A549 (cell line): ENCODE measurements around the gene KCNQ2. TPM values are rescaled to one million over a fixed set of nuclear protein-coding genes. Genes with fewer than 3 reads are reported as not detected.

Experiments
- ATAC-seq, 2 experiments: fragments of 200-7000 bp in 1 of 2; fragments of >200 bp in 1 of 2; cut with Nextera tagmentation in 1 of 2; cut with Tn5 transposase in 1 of 2; 3 replicates each; pipeline versions ENCODE4 v1.8.0 to v1.9.1; 2018 to 2020; ENCODE audit warnings: mild to moderate bottlenecking in 1 of 2, moderate library complexity in 1 of 2
- CTCF ChIA-PET: fragments of 300-600 bp; sonication (Branson Sonifier 250); formaldehyde crosslinking; extraction: SDS; loops from one replicate; lab custom pipeline; 2021; ENCODE audit warnings: antibody characterized with exemption, inconsistent platforms; lab: Yijun Ruan, JAX
- POLR2A ChIA-PET: fragments of 350-600 bp; formaldehyde crosslinking; extraction: SDS; loops from one replicate; lab custom pipeline; 2021; ENCODE audit warnings: antibody characterized with exemption, inconsistent platforms; lab: Yijun Ruan, JAX
- DNase-seq, 2 experiments: peaks; one replicate each; pipeline versions ENCODE4 v3.0.0 to v3.0.0-alpha.2; 2011 to 2016; ENCODE audit warnings: low read depth in 1 of 2, low spot score in 1 of 2
- FAIRE-seq: peaks from 2 replicates; lab custom pipeline; 2011; peaks lifted over from hg19 to GRCh38; lab: Jason Lieb, UNC
- H3K27ac ChIP-seq, 2 experiments: fragments of >200 bp; sonication (Bioruptor Twin); formaldehyde crosslinking; 3 replicates each; pipeline ENCODE4 v1.5.1; 2016 to 2017
- H3K4me1 ChIP-seq: fragments of >200 bp; sonication (Bioruptor Twin); formaldehyde crosslinking; 3 replicates; pipeline ENCODE4 v1.6.1; 2016
- H3K4me2 ChIP-seq: fragments of >200 bp; sonication (Bioruptor Twin); formaldehyde crosslinking; 3 replicates; pipeline ENCODE4 v1.6.1; 2016
- H3K4me3 ChIP-seq: fragments of >200 bp; sonication (Bioruptor Twin); formaldehyde crosslinking; 3 replicates; pipeline ENCODE4 v1.5.1; 2016
- H3K9me3 ChIP-seq: fragments of >200 bp; sonication (Bioruptor Twin); formaldehyde crosslinking; 3 replicates; pipeline ENCODE4 v1.6.1; 2016
- CBX2 ChIP-seq: fragments of 200-600 bp; sonication (generic); IDR thresholded peaks from 2 replicates; pipeline ENCODE4 v1.6.1; 2016; ENCODE audit warnings: low read depth, mild to moderate bottlenecking, borderline replicate concordance
- CHD4 ChIP-seq: fragments of 200-600 bp; sonication (generic); IDR thresholded peaks from 2 replicates; pipeline ENCODE4 v1.6.1; 2016; ENCODE audit warnings: antibody characterized with exemption, mild to moderate bottlenecking, borderline replicate concordance
- ESRRA ChIP-seq: fragments of 150-350 bp; IDR thresholded peaks from 2 replicates; pipeline ENCODE4 v1.6.1; 2014; ENCODE audit warnings: mild to moderate bottlenecking, low read length, borderline replicate concordance
- FOSB ChIP-seq: fragments of 250-450 bp; sonication (Bioruptor Pico); IDR thresholded peaks from 2 replicates; pipeline ENCODE4 v1.5.0; 2020; ENCODE audit warnings: mild to moderate bottlenecking, moderate library complexity
- HDAC2 ChIP-seq: fragments of 200-600 bp; sonication (generic); IDR thresholded peaks from 2 replicates; pipeline ENCODE4 v1.6.1; 2016
- HEYL ChIP-seq: fragments of 250-450 bp; sonication (Bioruptor Pico); IDR thresholded peaks from 2 replicates; pipeline ENCODE4 v1.8.0; 2021; ENCODE audit warnings: mild to moderate bottlenecking, moderate library complexity
- MAZ ChIP-seq: fragments of 150-350 bp; IDR thresholded peaks from 2 replicates; pipeline ENCODE4 v1.6.1; 2014; ENCODE audit warnings: antibody characterized with exemption, low read depth, low read length, borderline replicate concordance
- RAD21 ChIP-seq, 2 experiments: fragments of >200 bp in 1 of 2; sonication (Bioruptor Twin) in 1 of 2; formaldehyde crosslinking in 1 of 2; IDR thresholded peaks in 1 of 2; conservative IDR thresholded peaks in 1 of 2; 2 replicates in 1 of 2; 3 replicates in 1 of 2; pipeline ENCODE4 v1.6.1; 2012 to 2018; ENCODE audit warnings: inconsistent platforms in 1 of 2
- RFX5 ChIP-seq: fragments of 450-650 bp; IDR thresholded peaks from 2 replicates; pipeline ENCODE4 v1.7.1; 2014; ENCODE audit warnings: antibody characterized with exemption, mild to moderate bottlenecking, moderate library complexity
- TFCP2L1 ChIP-seq: fragments of 250-450 bp; sonication (Bioruptor Pico); IDR thresholded peaks from 2 replicates; pipeline ENCODE4 v1.5.0; 2021; ENCODE audit warnings: mild to moderate bottlenecking
- ZNF302 ChIP-seq: fragments of 250-450 bp; sonication (Bioruptor Pico); IDR thresholded peaks from 2 replicates; pipeline ENCODE4 v1.9.0; 2021; ENCODE audit warnings: inconsistent platforms, mild to moderate bottlenecking, moderate library complexity
- ZSCAN20 ChIP-seq: fragments of 250-450 bp; sonication (Bioruptor Pico); IDR thresholded peaks from 2 replicates; pipeline ENCODE4 v1.8.0; 2022; ENCODE audit warnings: mild to moderate bottlenecking, moderate library complexity
- WGBS: methylation state at CpG from one replicate; pipeline ENCODE4 v1.1.6; 2017; ENCODE audit errors: missing lambda C conversion rate; 5-methylcytosine and 5-hydroxymethylcytosine counted together
- polyA plus RNA-seq, 4 experiments: library from polyadenylated mRNA; depleted of rRNA in 3 of 4; stranded (reverse); fragments of >200 nt; fragmentation: RNase III in 1 of 4; extraction: RNeasy Plus Mini Kit Qiagen cat#74134 plus additional on column Dnase treatment in 1 of 4; gene quantifications; 2 replicates in 3 of 4; 3 replicates in 1 of 4; pipeline ENCODE4 v1.2.3, GENCODE V29; 2011 to 2017
- TF ChIP-seq, protein P1 (sequence below): fragments of 200-600 bp; sonication (generic); IDR thresholded peaks from 2 replicates; pipeline ENCODE4 v1.6.1; 2016; ENCODE audit warnings: antibody characterized with exemption, mild to moderate bottlenecking, moderate library complexity
- TF ChIP-seq, protein P2 (sequence below): fragments of >200 bp; sonication (Bioruptor Twin); formaldehyde crosslinking; IDR thresholded peaks from 3 replicates; pipeline ENCODE4 v1.6.1; 2016
- TF ChIP-seq, protein P3 (sequence below): IDR thresholded peaks from 2 replicates; pipeline ENCODE4 v1.6.1; 2012; ENCODE audit warnings: low read depth, borderline replicate concordance
- TF ChIP-seq, protein P4 (sequence below): fragments of 150-350 bp; IDR thresholded peaks from 2 replicates; pipeline ENCODE4 v1.6.1; 2014; ENCODE audit warnings: low read depth, mild to moderate bottlenecking, low read length

KCNQ2 gene
- polyA plus RNA-seq, 2 of the 4 experiments (the other 2 are of a cell fraction), result 0.14 to 0.36 TPM

DNA sequence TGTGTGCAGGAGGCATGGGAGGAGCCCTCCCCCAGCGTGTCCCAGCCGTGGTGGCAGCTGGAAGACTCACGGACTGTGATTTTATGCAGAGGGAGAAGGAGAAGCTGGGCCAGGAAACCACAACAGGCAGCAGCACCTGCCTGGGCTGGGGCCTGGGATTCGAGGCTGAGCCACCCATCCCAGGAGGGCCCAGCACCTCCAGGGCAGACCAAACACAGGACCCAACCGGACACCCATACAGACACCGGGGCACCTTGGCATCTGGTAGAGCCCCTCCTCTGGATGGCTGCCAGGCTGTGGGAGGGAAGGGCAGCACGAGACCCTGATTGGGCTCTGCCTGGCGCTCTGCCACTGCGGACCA is 69.6 kb downstream of the KCNQ2 start (continued):
- TF ChIP-seq, protein P1, sequence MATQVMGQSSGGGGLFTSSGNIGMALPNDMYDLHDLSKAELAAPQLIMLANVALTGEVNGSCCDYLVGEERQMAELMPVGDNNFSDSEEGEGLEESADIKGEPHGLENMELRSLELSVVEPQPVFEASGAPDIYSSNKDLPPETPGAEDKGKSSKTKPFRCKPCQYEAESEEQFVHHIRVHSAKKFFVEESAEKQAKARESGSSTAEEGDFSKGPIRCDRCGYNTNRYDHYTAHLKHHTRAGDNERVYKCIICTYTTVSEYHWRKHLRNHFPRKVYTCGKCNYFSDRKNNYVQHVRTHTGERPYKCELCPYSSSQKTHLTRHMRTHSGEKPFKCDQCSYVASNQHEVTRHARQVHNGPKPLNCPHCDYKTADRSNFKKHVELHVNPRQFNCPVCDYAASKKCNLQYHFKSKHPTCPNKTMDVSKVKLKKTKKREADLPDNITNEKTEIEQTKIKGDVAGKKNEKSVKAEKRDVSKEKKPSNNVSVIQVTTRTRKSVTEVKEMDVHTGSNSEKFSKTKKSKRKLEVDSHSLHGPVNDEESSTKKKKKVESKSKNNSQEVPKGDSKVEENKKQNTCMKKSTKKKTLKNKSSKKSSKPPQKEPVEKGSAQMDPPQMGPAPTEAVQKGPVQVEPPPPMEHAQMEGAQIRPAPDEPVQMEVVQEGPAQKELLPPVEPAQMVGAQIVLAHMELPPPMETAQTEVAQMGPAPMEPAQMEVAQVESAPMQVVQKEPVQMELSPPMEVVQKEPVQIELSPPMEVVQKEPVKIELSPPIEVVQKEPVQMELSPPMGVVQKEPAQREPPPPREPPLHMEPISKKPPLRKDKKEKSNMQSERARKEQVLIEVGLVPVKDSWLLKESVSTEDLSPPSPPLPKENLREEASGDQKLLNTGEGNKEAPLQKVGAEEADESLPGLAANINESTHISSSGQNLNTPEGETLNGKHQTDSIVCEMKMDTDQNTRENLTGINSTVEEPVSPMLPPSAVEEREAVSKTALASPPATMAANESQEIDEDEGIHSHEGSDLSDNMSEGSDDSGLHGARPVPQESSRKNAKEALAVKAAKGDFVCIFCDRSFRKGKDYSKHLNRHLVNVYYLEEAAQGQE, result no peak
- TF ChIP-seq RAD21 (conservative IDR thresholded peaks at IDR 0.05 in 1 of 2, IDR thresholded peaks at IDR 0.05 in 1 of 2), result no peak
- no peak for TF ChIP-seq RFX5
- TF ChIP-seq, protein P2, sequence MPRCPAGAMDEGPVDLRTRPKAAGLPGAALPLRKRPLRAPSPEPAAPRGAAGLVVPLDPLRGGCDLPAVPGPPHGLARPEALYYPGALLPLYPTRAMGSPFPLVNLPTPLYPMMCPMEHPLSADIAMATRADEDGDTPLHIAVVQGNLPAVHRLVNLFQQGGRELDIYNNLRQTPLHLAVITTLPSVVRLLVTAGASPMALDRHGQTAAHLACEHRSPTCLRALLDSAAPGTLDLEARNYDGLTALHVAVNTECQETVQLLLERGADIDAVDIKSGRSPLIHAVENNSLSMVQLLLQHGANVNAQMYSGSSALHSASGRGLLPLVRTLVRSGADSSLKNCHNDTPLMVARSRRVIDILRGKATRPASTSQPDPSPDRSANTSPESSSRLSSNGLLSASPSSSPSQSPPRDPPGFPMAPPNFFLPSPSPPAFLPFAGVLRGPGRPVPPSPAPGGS, result no peak
- TF ChIP-seq, protein P3, sequence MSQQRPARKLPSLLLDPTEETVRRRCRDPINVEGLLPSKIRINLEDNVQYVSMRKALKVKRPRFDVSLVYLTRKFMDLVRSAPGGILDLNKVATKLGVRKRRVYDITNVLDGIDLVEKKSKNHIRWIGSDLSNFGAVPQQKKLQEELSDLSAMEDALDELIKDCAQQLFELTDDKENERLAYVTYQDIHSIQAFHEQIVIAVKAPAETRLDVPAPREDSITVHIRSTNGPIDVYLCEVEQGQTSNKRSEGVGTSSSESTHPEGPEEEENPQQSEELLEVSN, result no peak

DNA sequence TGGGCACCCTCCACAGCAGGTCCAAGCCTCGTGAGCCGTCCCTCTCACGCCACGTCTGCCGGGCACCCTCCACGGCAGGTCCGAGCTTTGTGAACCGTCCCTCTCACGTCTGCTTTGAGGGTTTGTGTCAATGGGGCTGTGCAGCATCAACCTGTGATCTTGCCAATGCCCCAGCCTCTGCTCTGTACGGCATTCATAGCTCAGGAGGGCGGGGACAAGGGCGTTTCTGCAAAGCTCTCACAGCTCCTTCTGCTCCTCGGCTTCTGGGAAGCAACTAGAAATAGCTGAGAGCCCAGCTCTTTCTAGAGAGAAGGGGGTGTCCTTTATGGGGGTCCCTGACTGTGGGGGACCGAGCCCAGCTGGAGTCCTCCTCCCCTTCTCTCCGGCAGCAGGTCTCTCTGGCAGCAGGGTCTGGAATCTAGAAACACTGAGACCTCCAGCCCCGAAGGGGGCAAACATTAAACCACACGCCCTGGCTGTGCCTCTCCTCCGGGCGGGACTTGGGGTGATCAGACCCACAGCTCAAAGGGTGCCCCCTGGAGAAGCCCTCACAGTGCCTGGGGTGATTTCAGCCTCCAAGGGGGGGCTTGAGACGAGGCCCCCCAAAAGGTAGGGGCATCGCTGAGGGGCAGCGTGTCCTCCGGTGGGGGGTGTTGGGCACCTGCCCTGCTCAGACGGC is 70.1 kb downstream of the KCNQ2 start:
- FAIRE-seq (no peak), DNase-seq (peak in 1 of 2 experiments; percentile 24), ATAC-seq (peak; percentile 32 to 60; a peak in 4 of 6 replicates)
- WGBS, result 23% methylated on average over 16 of the region's 24 CpGs
- Histone ChIP-seq H3K4me1 (peaks cover 3% of the 10 kb centered on the region; the same call in 1 of the 3 replicates), H3K27ac (no peak overlapping the region), H3K4me3 (no peak overlapping the region), H3K4me2 (0 out of 3 replicates have a peak overlapping the region, but pooled peaks have one; percentile 9), H3K9me3 (no peaks in the 10 kb centered on the region)
- TF ChIP-seq FOSB (CRISPR knock-in tag), result no peak
- TF ChIP-seq ESRRA, result no peak
- TF ChIP-seq HEYL (CRISPR knock-in tag), result no peak
- TF ChIP-seq, protein P4, sequence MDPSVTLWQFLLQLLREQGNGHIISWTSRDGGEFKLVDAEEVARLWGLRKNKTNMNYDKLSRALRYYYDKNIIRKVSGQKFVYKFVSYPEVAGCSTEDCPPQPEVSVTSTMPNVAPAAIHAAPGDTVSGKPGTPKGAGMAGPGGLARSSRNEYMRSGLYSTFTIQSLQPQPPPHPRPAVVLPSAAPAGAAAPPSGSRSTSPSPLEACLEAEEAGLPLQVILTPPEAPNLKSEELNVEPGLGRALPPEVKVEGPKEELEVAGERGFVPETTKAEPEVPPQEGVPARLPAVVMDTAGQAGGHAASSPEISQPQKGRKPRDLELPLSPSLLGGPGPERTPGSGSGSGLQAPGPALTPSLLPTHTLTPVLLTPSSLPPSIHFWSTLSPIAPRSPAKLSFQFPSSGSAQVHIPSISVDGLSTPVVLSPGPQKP, result no peak
- TF ChIP-seq TFCP2L1, result no peak
- TF ChIP-seq MAZ, result no peak
- TF ChIP-seq ZSCAN20 (CRISPR knock-in tag), result no peak
- TF ChIP-seq, protein P2, result no peak
- TF ChIP-seq HDAC2, result no peak
- no peak for TF ChIP-seq CHD4
- TF ChIP-seq CBX2, result no peak
- TF ChIP-seq, protein P1, result no peak
- no peak for TF ChIP-seq ZNF302 (CRISPR knock-in tag)
- POLR2A ChIA-PET, result no interaction called here
- CTCF ChIA-PET, result interaction anchor here (1.0 to 1.4 kb wide), 4 partner anchors 21 to 180 kb away, joined by 3 read pairs; no protein-coding TSS in a partner anchor
